Effector memory CD8-positive, alpha-beta T cell (primary cell): ENCODE measurements around the gene WDR62.
"Not testable (repeated sequence)": the region's sequence is repeated elsewhere in the genome, so short reads cannot be mapped to it uniquely, and the experiment has no call there.

Experiments used
- ATAC-seq: fragments of 150-1000 bp; cut with Tn5 transposase; replicated peaks from 2 replicates; pipeline ENCODE4 v1.10.0; 2021; ENCODE audit warnings: mild to moderate bottlenecking, moderate library complexity
- DNase-seq, 3 experiments: peaks; one replicate each; pipeline ENCODE4 v3.0.0; 2021
- H3K27ac Mint-ChIP-seq, 2 donors: one replicate each; pipeline ENCODE4 v1.8.0; 2022; ENCODE audit warnings: mild to moderate bottlenecking in 2 of 2, mixed read lengths in 2 of 2, moderate library complexity in 2 of 2
- H3K27me3 Mint-ChIP-seq, 2 donors: one replicate each; pipeline ENCODE4 v1.8.0; 2022; ENCODE audit warnings: mixed read lengths in 2 of 2
- H3K36me3 Mint-ChIP-seq: one replicate; pipeline ENCODE4 v1.8.0; 2022; ENCODE audit warnings: mild to moderate bottlenecking, moderate library complexity, mixed read lengths; ENCODE audit not compliant: insufficient read depth
- H3K4me1 Mint-ChIP-seq, 2 donors: one replicate each; pipeline ENCODE4 v1.8.0; 2022; ENCODE audit warnings: low read depth in 2 of 2, mixed read lengths in 2 of 2
- H3K4me3 Mint-ChIP-seq, 2 donors: one replicate each; pipeline ENCODE4 v1.8.0; 2022; ENCODE audit warnings: mild to moderate bottlenecking in 2 of 2, mixed read lengths in 2 of 2, moderate library complexity in 2 of 2
- H3K9me3 Mint-ChIP-seq, 2 donors: one replicate each; pipeline ENCODE4 v1.8.0; 2022; ENCODE audit warnings: mixed read lengths in 2 of 2

WDR62 gene

GRCh38 chr19:36049080-36049698 lies 5.5 kb upstream of the WDR62 start:
- Mint-ChIP-seq H3K27ac (no peak overlapping the region), H3K27me3 (no peaks in the 10 kb centered on the region), H3K9me3 (no peaks in the 10 kb centered on the region), H3K4me1 (peaks cover 4 to 6% of the 10 kb centered on the region in 2 donors), H3K36me3 (peaks cover 5% of the 10 kb centered on the region), H3K4me3 (no peak overlapping the region)
- no peak for DNase-seq
- ATAC-seq = no peak

GRCh38 chr19:36051236-36051635 lies 3.5 kb upstream of the WDR62 start:
- H3K4me1 Mint-ChIP-seq = peaks cover 6 to 13% of the 10 kb centered on the region in 2 donors
- H3K36me3 Mint-ChIP-seq = peaks cover 13% of the 10 kb centered on the region
- no peaks in the 10 kb centered on the region for H3K27me3 Mint-ChIP-seq
- H3K4me3 Mint-ChIP-seq = no peak overlapping the region
- ATAC-seq (no peak), DNase-seq (no peak)
- no peak overlapping the region for H3K27ac Mint-ChIP-seq
- H3K9me3 Mint-ChIP-seq = no peaks in the 10 kb centered on the region

- peaks cover 14% of the 10 kb centered on the region for H3K36me3 Mint-ChIP-seq
- H3K9me3 Mint-ChIP-seq = no peaks in the 10 kb centered on the region
Observed at GRCh38 chr19:36051637-36052036, 3.1 kb upstream of the WDR62 start.

GRCh38 chr19:36054119-36054732 lies 471 bp upstream of the WDR62 start, which contains the start of gene THAP8:
TSS of gene THAP8 (minus strand) at chr19:36054285. CDS start at chr19:36054217, 68 bp downstream.
- peaks cover 14% of the 10 kb centered on the region for H3K36me3 Mint-ChIP-seq
- no peaks in the 10 kb centered on the region for H3K9me3 Mint-ChIP-seq
- peaks cover 5 to 13% of the 10 kb centered on the region in 2 donors for H3K4me1 Mint-ChIP-seq
- peak within 1 kb of the TSS; percentile 87 to 88 for H3K4me3 Mint-ChIP-seq
- DNase-seq (peak; percentile 99 to 100 (median 100)), ATAC-seq (peak; percentile 82)
- peak within 1 kb of the TSS; percentile 86 to 96 for H3K27ac Mint-ChIP-seq
- no peaks in the 10 kb centered on the region for H3K27me3 Mint-ChIP-seq

More at GRCh38 chr19:36051637-36052036, 3.1 kb upstream of the WDR62 start:
- no peak overlapping the region for H3K4me3 Mint-ChIP-seq
- no peak overlapping the region for H3K27ac Mint-ChIP-seq
- DNase-seq = no peak
- H3K4me1 Mint-ChIP-seq = peaks cover 5 to 13% of the 10 kb centered on the region in 2 donors
- no peaks in the 10 kb centered on the region for H3K27me3 Mint-ChIP-seq
- ATAC-seq = no peak

- Mint-ChIP-seq H3K9me3 (no peaks in the 10 kb centered on the region), H3K27me3 (no peaks in the 10 kb centered on the region), H3K36me3 (peaks cover 14% of the 10 kb centered on the region), H3K27ac (no peak overlapping the region), H3K4me3 (no peak overlapping the region), H3K4me1 (peaks cover 5 to 7% of the 10 kb centered on the region in 2 donors)
- DNase-seq (no peak), ATAC-seq (no peak)
Observed at GRCh38 chr19:36058481-36059179, 3.9 kb downstream of the WDR62 start.

- peak overlapping the region in 1 of 2 donors; percentile 0 for H3K27ac Mint-ChIP-seq
- no peaks in the 10 kb centered on the region for H3K27me3 Mint-ChIP-seq
- ATAC-seq (no peak), DNase-seq (no peak)
- H3K4me3 Mint-ChIP-seq = no peak overlapping the region
- peaks cover 5 to 7% of the 10 kb centered on the region in 2 donors for H3K4me1 Mint-ChIP-seq
- H3K36me3 Mint-ChIP-seq = peaks cover 11% of the 10 kb centered on the region
- no peaks in the 10 kb centered on the region for H3K9me3 Mint-ChIP-seq
Observed at GRCh38 chr19:36059180-36059910, 4.6 kb downstream of the WDR62 start.

GRCh38 chr19:36060430-36060829 lies 5.7 kb downstream of the WDR62 start:
- ATAC-seq = peak; percentile 45
- Mint-ChIP-seq H3K27ac (no peak overlapping the region), H3K9me3 (no peaks in the 10 kb centered on the region), H3K4me1 (peaks cover 2 to 4% of the 10 kb centered on the region in 2 donors), H3K27me3 (no peaks in the 10 kb centered on the region), H3K4me3 (no peak overlapping the region), H3K36me3 (peaks cover 4% of the 10 kb centered on the region)
- no peak for DNase-seq

GRCh38 chr19:36061367-36061766 lies 6.7 kb downstream of the WDR62 start:
- DNase-seq (no peak), ATAC-seq (no peak)
- Mint-ChIP-seq H3K27ac (no peak overlapping the region), H3K36me3 (peaks cover 4% of the 10 kb centered on the region), H3K4me1 (no peaks in the 10 kb centered on the region), H3K4me3 (no peak overlapping the region), H3K9me3 (no peaks in the 10 kb centered on the region), H3K27me3 (no peaks in the 10 kb centered on the region)

- H3K9me3 Mint-ChIP-seq = no peaks in the 10 kb centered on the region
- no peak overlapping the region for H3K27ac Mint-ChIP-seq
- no peaks in the 10 kb centered on the region for H3K27me3 Mint-ChIP-seq
- ATAC-seq (no peak), DNase-seq (no peak)
- H3K4me1 Mint-ChIP-seq = no peaks in the 10 kb centered on the region
- H3K4me3 Mint-ChIP-seq = no peak overlapping the region
- H3K36me3 Mint-ChIP-seq = no peaks in the 10 kb centered on the region
Observed at GRCh38 chr19:36064826-36065225, 10.1 kb downstream of the WDR62 start.

GRCh38 chr19:36067681-36068080 lies 13.0 kb downstream of the WDR62 start:
- peaks cover 0 to 2% of the 10 kb centered on the region in 2 donors for H3K4me1 Mint-ChIP-seq
- no peak for ATAC-seq
- no peaks in the 10 kb centered on the region for H3K27me3 Mint-ChIP-seq
- no peak overlapping the region for H3K27ac Mint-ChIP-seq
- no peaks in the 10 kb centered on the region for H3K36me3 Mint-ChIP-seq
- no peak for DNase-seq
- no peaks in the 10 kb centered on the region for H3K9me3 Mint-ChIP-seq
- H3K4me3 Mint-ChIP-seq = no peak overlapping the region

GRCh38 chr19:36068810-36069499 lies 14.3 kb downstream of the WDR62 start:
- not testable (repeated sequence) for ATAC-seq, H3K27ac Mint-ChIP-seq, H3K27me3 Mint-ChIP-seq, DNase-seq, H3K4me1 Mint-ChIP-seq, H3K9me3 Mint-ChIP-seq, H3K36me3 Mint-ChIP-seq, H3K4me3 Mint-ChIP-seq

GRCh38 chr19:36072081-36072480 lies 17.4 kb downstream of the WDR62 start:
- H3K36me3 Mint-ChIP-seq = no peaks in the 10 kb centered on the region
- no peaks in the 10 kb centered on the region for H3K9me3 Mint-ChIP-seq
- no peaks in the 10 kb centered on the region for H3K27me3 Mint-ChIP-seq
- H3K4me1 Mint-ChIP-seq = peaks cover 0 to 2% of the 10 kb centered on the region in 2 donors
- H3K27ac Mint-ChIP-seq = peak overlapping the region in 1 of 2 donors; percentile 29
- H3K4me3 Mint-ChIP-seq = no peak overlapping the region
- DNase-seq (no peak), ATAC-seq (no peak)
